Measurements from ENCODE around the gene ANKZF1. TPM values are rescaled to one million over a fixed set of nuclear protein-coding genes. Genes with fewer than 3 reads are reported as not detected.

Gene ANKZF1
- total and polyA plus RNA-seq, 8 donors, result 27.8 to 263 (median 49.7) TPM

- H3K27me3 ChIP-seq, result peaks cover 0 to 4% (median 0%) of the 10 kb centered on the region in 3 donors
- 80 to 100% (median 87%) methylated on average over 1 of the region's 1 CpG for WGBS, 5 donors
- TF ChIP-seq CTCF (IDR thresholded peaks at IDR 0.05) (no peak), EP300 (IDR thresholded peaks at IDR 0.05) (no peak), POLR2A (IDR thresholded peaks at IDR 0.05) (no peak), POLR2AphosphoS5 (IDR thresholded peaks at IDR 0.05) (no peak)
- no peaks in the 10 kb centered on the region for H3K36me3 ChIP-seq
- H3K9me3 ChIP-seq, result no peaks in the 10 kb centered on the region
- H3K27ac ChIP-seq, result no peak overlapping the region
- no peak overlapping the region for H3K4me3 ChIP-seq
- DNase-seq, result no peak
- H3K4me1 ChIP-seq, result peaks cover 0 to 6% (median 0%) of the 10 kb centered on the region in 4 donors
- intact Hi-C loops (cut with DNase I; ENCODE audit: low total_unique reads), result no loop called here
Observed at GRCh38 chr2:219266886-219267285, 37.3 kb downstream of the ANKZF1 start.

GRCh38 chr2:219268294-219268693 is 38.7 kb downstream of the ANKZF1 start:
- TF ChIP-seq EP300 (IDR thresholded peaks at IDR 0.05) (no peak), POLR2AphosphoS5 (IDR thresholded peaks at IDR 0.05) (no peak), POLR2A (IDR thresholded peaks at IDR 0.05) (no peak), CTCF (IDR thresholded peaks at IDR 0.05) (no peak)
- no peak overlapping the region for H3K4me3 ChIP-seq
- no peaks in the 10 kb centered on the region for H3K9me3 ChIP-seq
- intact Hi-C loops (cut with DNase I; ENCODE audit: low total_unique reads), result no loop called here
- H3K27ac ChIP-seq, result no peak overlapping the region
- H3K4me1 ChIP-seq, result peaks cover 0 to 6% (median 0%) of the 10 kb centered on the region in 4 donors
- 83 to 89% (median 89%) methylated on average over 2 of the region's 2 CpGs for WGBS, 5 donors
- H3K36me3 ChIP-seq, result no peaks in the 10 kb centered on the region
- DNase-seq, result no peak
- H3K27me3 ChIP-seq, result no peaks in the 10 kb centered on the region

DNA sequence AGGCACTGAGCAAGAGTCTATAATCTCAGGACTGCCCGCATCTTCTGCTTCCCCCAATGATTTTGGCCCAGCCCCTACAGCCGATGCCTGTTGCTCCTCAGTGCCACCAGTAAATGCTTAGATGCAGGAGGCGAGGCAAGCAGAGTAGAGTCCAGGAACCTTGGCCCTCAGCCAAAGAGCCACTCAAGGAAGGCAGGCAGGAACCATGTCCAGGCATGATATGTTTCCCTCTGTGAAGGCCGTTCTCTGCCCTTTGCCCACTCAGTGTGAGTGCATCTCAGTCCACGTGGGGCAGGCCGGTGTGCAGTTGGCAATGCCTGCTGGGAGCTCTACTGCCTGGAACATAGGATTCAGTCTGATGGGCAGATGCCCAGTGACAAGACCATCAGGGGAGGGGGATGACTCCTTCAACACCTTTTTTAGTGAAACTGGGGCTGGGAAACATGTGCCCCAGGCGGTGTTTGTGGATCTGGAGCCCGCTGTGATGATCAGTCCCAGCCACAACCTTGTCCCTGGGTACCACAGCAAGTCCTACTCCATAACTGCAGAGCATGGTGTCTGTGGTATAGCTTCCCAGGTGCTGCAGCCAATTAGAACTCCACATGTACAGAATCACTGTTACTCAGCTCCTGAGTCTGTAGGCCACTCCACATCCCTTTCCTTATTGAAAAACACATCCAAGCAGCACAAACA is 39.9 kb downstream of the ANKZF1 start:
- Histone ChIP-seq H3K36me3 (no peaks in the 10 kb centered on the region), H3K27me3 (no peaks in the 10 kb centered on the region), H3K4me1 (peaks cover 0 to 6% (median 0%) of the 10 kb centered on the region in 4 donors), H3K4me3 (no peak overlapping the region), H3K27ac (no peak overlapping the region), H3K9me3 (no peaks in the 10 kb centered on the region)
- intact Hi-C loops (cut with DNase I; ENCODE audit: low total_unique reads), result no loop called here
- DNase-seq, result peak; percentile 61 to 73
- TF ChIP-seq CTCF (IDR thresholded peaks at IDR 0.05), result no peak
- WGBS, 5 donors, result 36 to 50% (median 44%) methylated on average over 6 to 8 of the region's 8 CpGs

GRCh38 chr2:219270055-219270372 is 40.4 kb downstream of the ANKZF1 start:
- no peaks in the 10 kb centered on the region for H3K9me3 ChIP-seq
- 82 to 93% (median 88%) methylated on average over 5 of the region's 5 CpGs for WGBS, 5 donors
- no peak for DNase-seq
- H3K4me3 ChIP-seq, result no peak overlapping the region
- H3K36me3 ChIP-seq, result no peaks in the 10 kb centered on the region
- no peaks in the 10 kb centered on the region for H3K27me3 ChIP-seq
- H3K27ac ChIP-seq, result no peak overlapping the region
- intact Hi-C loops (cut with DNase I; ENCODE audit: low total_unique reads), result no loop called here
- TF ChIP-seq POLR2A (IDR thresholded peaks at IDR 0.05), result no peak
- no peak for TF ChIP-seq POLR2AphosphoS5 (IDR thresholded peaks at IDR 0.05)
- no peak for TF ChIP-seq CTCF (IDR thresholded peaks at IDR 0.05)
- TF ChIP-seq EP300 (IDR thresholded peaks at IDR 0.05), result no peak
- peaks cover 0 to 6% (median 0%) of the 10 kb centered on the region in 4 donors for H3K4me1 ChIP-seq
